ENCODE measurements around the gene CEACAM21. TPM values are rescaled to one million over a fixed set of nuclear protein-coding genes. Genes with fewer than 3 reads are reported as not detected.
A peak's percentile ranks its signal among the peaks of the same experiment; 100 is the strongest.

CEACAM21 gene
- total RNA-seq, 1 donor from 2014 or later = 19.4 TPM

GRCh38 chr19:41540041-41540695 lies 35.8 kb upstream of the CEACAM21 start:
- H3K36me3 Mint-ChIP-seq (ENCODE audit: low read depth) = peaks cover 21% of the 10 kb centered on the region
- H3K4me3 Mint-ChIP-seq (ENCODE audit: low read depth) = no peak overlapping the region
- no peaks in the 10 kb centered on the region for H3K9me3 Mint-ChIP-seq
- H3K27ac Mint-ChIP-seq = peak overlapping the region; percentile 7
- DNase-seq (ENCODE audit: low spot score) = no peak
- H3K27me3 Mint-ChIP-seq (ENCODE audit: low read depth) = no peaks in the 10 kb centered on the region
- H3K4me1 Mint-ChIP-seq (ENCODE audit: low read depth) = peaks cover 49% of the 10 kb centered on the region
- intact Hi-C loops (cut with micrococcal nuclease) = no loop called here

GRCh38 chr19:41541990-41542584 lies 33.9 kb upstream of the CEACAM21 start:
- H3K4me3 Mint-ChIP-seq (ENCODE audit: low read depth) = peak overlapping the region; percentile 34
- H3K4me1 Mint-ChIP-seq (ENCODE audit: low read depth) = peaks cover 63% of the 10 kb centered on the region
- H3K27me3 Mint-ChIP-seq (ENCODE audit: low read depth) = no peaks in the 10 kb centered on the region
- H3K36me3 Mint-ChIP-seq (ENCODE audit: low read depth) = peaks cover 8% of the 10 kb centered on the region
- H3K27ac Mint-ChIP-seq = peak overlapping the region; percentile 62
- no peaks in the 10 kb centered on the region for H3K9me3 Mint-ChIP-seq
- intact Hi-C loops (cut with micrococcal nuclease) = loop anchor here (1.0 to 2.0 kb wide), 4 partner anchors 10 to 93 kb away; no protein-coding TSS in a partner anchor
- DNase-seq (ENCODE audit: low spot score) = peak; percentile 60

- intact Hi-C loops (cut with micrococcal nuclease) = loop anchor here (1.0 to 2.0 kb wide), 5 partner anchors 7 to 93 kb away; no protein-coding TSS in a partner anchor
- Mint-ChIP-seq H3K4me1 (ENCODE audit: low read depth) (peaks cover 64% of the 10 kb centered on the region), H3K27me3 (ENCODE audit: low read depth) (no peaks in the 10 kb centered on the region), H3K27ac (peak overlapping the region; percentile 62), H3K4me3 (ENCODE audit: low read depth) (no peak overlapping the region), H3K36me3 (ENCODE audit: low read depth) (peaks cover 5% of the 10 kb centered on the region), H3K9me3 (no peaks in the 10 kb centered on the region)
- DNase-seq (ENCODE audit: low spot score) = no peak
Measured at GRCh38 chr19:41542622-41543021, 33.3 kb upstream of the CEACAM21 start.

GRCh38 chr19:41543582-41543981 lies 32.4 kb upstream of the CEACAM21 start:
- Mint-ChIP-seq H3K4me3 (ENCODE audit: low read depth) (no peak overlapping the region), H3K9me3 (no peaks in the 10 kb centered on the region), H3K27me3 (ENCODE audit: low read depth) (no peaks in the 10 kb centered on the region), H3K36me3 (ENCODE audit: low read depth) (no peaks in the 10 kb centered on the region), H3K27ac (peak overlapping the region; percentile 87), H3K4me1 (ENCODE audit: low read depth) (peaks cover 64% of the 10 kb centered on the region)
- DNase-seq (ENCODE audit: low spot score) = no peak
- intact Hi-C loops (cut with micrococcal nuclease) = loop anchor here (1.0 to 2.0 kb wide), 2 partner anchors 8 to 27 kb away; no protein-coding TSS in a partner anchor

- DNase-seq (ENCODE audit: low spot score) = no peak
- Mint-ChIP-seq H3K9me3 (no peaks in the 10 kb centered on the region), H3K4me3 (ENCODE audit: low read depth) (peak overlapping the region; percentile 81), H3K27ac (peak overlapping the region; percentile 97), H3K4me1 (ENCODE audit: low read depth) (peaks cover 62% of the 10 kb centered on the region), H3K36me3 (ENCODE audit: low read depth) (peaks cover 6% of the 10 kb centered on the region), H3K27me3 (ENCODE audit: low read depth) (no peaks in the 10 kb centered on the region)
- intact Hi-C loops (cut with micrococcal nuclease) = loop anchor here (5.0 kb wide), 1 partner anchor 283 kb away; the partner anchor contains the start of gene HNRNPUL1
Measured at GRCh38 chr19:41545547-41545946, 30.4 kb upstream of the CEACAM21 start.

GRCh38 chr19:41546386-41546789 lies 29.6 kb upstream of the CEACAM21 start:
- intact Hi-C loops (cut with micrococcal nuclease) = loop anchor here (5.0 kb wide), 1 partner anchor 284 kb away; the partner anchor contains the start of gene HNRNPUL1
- no peak for DNase-seq (ENCODE audit: low spot score)
- peaks cover 12% of the 10 kb centered on the region for H3K36me3 Mint-ChIP-seq (ENCODE audit: low read depth)
- no peaks in the 10 kb centered on the region for H3K27me3 Mint-ChIP-seq (ENCODE audit: low read depth)
- peak overlapping the region; percentile 81 for H3K4me3 Mint-ChIP-seq (ENCODE audit: low read depth)
- peaks cover 65% of the 10 kb centered on the region for H3K4me1 Mint-ChIP-seq (ENCODE audit: low read depth)
- H3K9me3 Mint-ChIP-seq = no peaks in the 10 kb centered on the region
- H3K27ac Mint-ChIP-seq = peak overlapping the region; percentile 97

- peaks cover 69% of the 10 kb centered on the region for H3K4me1 Mint-ChIP-seq (ENCODE audit: low read depth)
- H3K4me3 Mint-ChIP-seq (ENCODE audit: low read depth) = peak overlapping the region; percentile 81
- H3K9me3 Mint-ChIP-seq = no peaks in the 10 kb centered on the region
- peak overlapping the region; percentile 97 for H3K27ac Mint-ChIP-seq
- no peak for DNase-seq (ENCODE audit: low spot score)
- intact Hi-C loops (cut with micrococcal nuclease) = loop anchor here (5.0 kb wide), 1 partner anchor 285 kb away; the partner anchor contains the start of gene HNRNPUL1
- H3K27me3 Mint-ChIP-seq (ENCODE audit: low read depth) = no peaks in the 10 kb centered on the region
- peaks cover 17% of the 10 kb centered on the region for H3K36me3 Mint-ChIP-seq (ENCODE audit: low read depth)
Measured at GRCh38 chr19:41546961-41547360, 29.0 kb upstream of the CEACAM21 start.

GRCh38 chr19:41547569-41547968 lies 28.4 kb upstream of the CEACAM21 start:
- H3K27ac Mint-ChIP-seq = peak overlapping the region; percentile 74
- H3K27me3 Mint-ChIP-seq (ENCODE audit: low read depth) = no peaks in the 10 kb centered on the region
- intact Hi-C loops (cut with micrococcal nuclease) = loop anchor here (5.0 kb wide), 1 partner anchor 285 kb away; the partner anchor contains the start of gene HNRNPUL1
- DNase-seq (ENCODE audit: low spot score) = no peak
- H3K36me3 Mint-ChIP-seq (ENCODE audit: low read depth) = peaks cover 24% of the 10 kb centered on the region
- H3K9me3 Mint-ChIP-seq = no peaks in the 10 kb centered on the region
- H3K4me1 Mint-ChIP-seq (ENCODE audit: low read depth) = peaks cover 69% of the 10 kb centered on the region
- H3K4me3 Mint-ChIP-seq (ENCODE audit: low read depth) = no peak overlapping the region

- Mint-ChIP-seq H3K36me3 (ENCODE audit: low read depth) (peaks cover 28% of the 10 kb centered on the region), H3K4me3 (ENCODE audit: low read depth) (peak overlapping the region; percentile 54), H3K27me3 (ENCODE audit: low read depth) (no peaks in the 10 kb centered on the region), H3K4me1 (ENCODE audit: low read depth) (peaks cover 69% of the 10 kb centered on the region), H3K9me3 (no peaks in the 10 kb centered on the region), H3K27ac (peak overlapping the region; percentile 82)
- no peak for DNase-seq (ENCODE audit: low spot score)
- intact Hi-C loops (cut with micrococcal nuclease) = loop anchor here (5.0 kb wide), 1 partner anchor 286 kb away; the partner anchor contains the start of gene HNRNPUL1
Measured at GRCh38 chr19:41548047-41548446, 27.9 kb upstream of the CEACAM21 start.

GRCh38 chr19:41548954-41549688 lies 26.8 kb upstream of the CEACAM21 start:
- H3K27ac Mint-ChIP-seq = peak overlapping the region; percentile 95
- DNase-seq (ENCODE audit: low spot score) = peak; percentile 78
- H3K4me1 Mint-ChIP-seq (ENCODE audit: low read depth) = peaks cover 68% of the 10 kb centered on the region
- peak overlapping the region; percentile 89 for H3K4me3 Mint-ChIP-seq (ENCODE audit: low read depth)
- intact Hi-C loops (cut with micrococcal nuclease) = loop anchor here (1.0 to 5.0 kb wide), 2 partner anchors 18 to 287 kb away; partner anchors contain the start of gene HNRNPUL1
- peaks cover 6% of the 10 kb centered on the region for H3K9me3 Mint-ChIP-seq
- peaks cover 38% of the 10 kb centered on the region for H3K36me3 Mint-ChIP-seq (ENCODE audit: low read depth)
- no peaks in the 10 kb centered on the region for H3K27me3 Mint-ChIP-seq (ENCODE audit: low read depth)

GRCh38 chr19:41549884-41550283 lies 26.1 kb upstream of the CEACAM21 start:
- Mint-ChIP-seq H3K4me3 (ENCODE audit: low read depth) (peak overlapping the region; percentile 89), H3K27me3 (ENCODE audit: low read depth) (no peaks in the 10 kb centered on the region), H3K4me1 (ENCODE audit: low read depth) (peaks cover 71% of the 10 kb centered on the region), H3K27ac (peak overlapping the region; percentile 95), H3K36me3 (ENCODE audit: low read depth) (peaks cover 45% of the 10 kb centered on the region), H3K9me3 (peaks cover 7% of the 10 kb centered on the region)
- intact Hi-C loops (cut with micrococcal nuclease) = loop anchor here (1.0 to 5.0 kb wide), 2 partner anchors 19 to 288 kb away; partner anchors contain the start of gene HNRNPUL1
- DNase-seq (ENCODE audit: low spot score) = no peak

GRCh38 chr19:41551212-41551610 lies 24.8 kb upstream of the CEACAM21 start:
- Mint-ChIP-seq H3K36me3 (ENCODE audit: low read depth) (peaks cover 58% of the 10 kb centered on the region), H3K4me1 (ENCODE audit: low read depth) (peaks cover 71% of the 10 kb centered on the region), H3K27me3 (ENCODE audit: low read depth) (no peaks in the 10 kb centered on the region), H3K4me3 (ENCODE audit: low read depth) (peak overlapping the region; percentile 89), H3K27ac (peak overlapping the region; percentile 95), H3K9me3 (peaks cover 7% of the 10 kb centered on the region)
- intact Hi-C loops (cut with micrococcal nuclease) = no loop called here
- no peak for DNase-seq (ENCODE audit: low spot score)

All from activated T-helper 2 cell treated with anti-CD3 and anti-CD28 coated beads, Interferon-gamma antibody, Interleukin-2, Interleukin-4, amounts not matched to agents 10 μg/mL and 5 μg/mL and 100 μg/mL, durations not matched to agents 14 hours and 24 hours and 36 hours (primary cell).